Transverse colon (tissue), 4 donors: ENCODE measurements around the gene ERVMER34-1. TPM values are rescaled to one million over a fixed set of nuclear protein-coding genes. Genes with fewer than 3 reads are reported as not detected.
A peak's percentile ranks its signal among the peaks of the same experiment; 100 is the strongest.

Experiments
- DNase-seq: peaks from one replicate; pipeline ENCODE4 v3.0.0-alpha.2; 2019
- H3K27ac ChIP-seq, 4 donors: fragments of 200-600 bp; sonication (generic); 2 replicates each; pipeline ENCODE4 v1.5.1; 2016 to 2018; ENCODE audit warnings: inconsistent platforms in 4 of 4
- H3K27me3 ChIP-seq: fragments of 200-600 bp; sonication (generic); 2 replicates; pipeline ENCODE4 v1.5.1; 2017; ENCODE audit warnings: inconsistent platforms
- H3K36me3 ChIP-seq, 4 donors: fragments of 200-600 bp; sonication (generic); 2 replicates each; pipeline ENCODE4 v1.5.1; 2017 to 2019; ENCODE audit warnings: inconsistent platforms in 4 of 4
- H3K4me1 ChIP-seq, 4 donors: fragments of 200-600 bp; sonication (generic); 2 replicates each; pipeline ENCODE4 v1.5.1; 2017 to 2020; ENCODE audit warnings: inconsistent platforms in 4 of 4
- H3K4me3 ChIP-seq, 4 donors: fragments of 200-600 bp; sonication (generic); 1 replicate in 1 of 4; 2 replicates in 3 of 4; pipeline versions ENCODE4 v1.5.1 to v1.6.1; 2017 to 2019; ENCODE audit warnings: inconsistent platforms in 4 of 4
- H3K9me3 ChIP-seq, 2 donors: fragments of 200-600 bp; sonication (generic); 2 replicates each; pipeline ENCODE4 v1.5.1; 2017 to 2019; ENCODE audit warnings: inconsistent platforms in 2 of 2
- CTCF ChIP-seq, 5 experiments: fragments of 200-600 bp in 3 of 5; fragments of 450-650 bp in 2 of 5; sonication (generic) in 3 of 5; IDR thresholded peaks; 1 replicate in 2 of 5; 2 replicates in 3 of 5; pipeline ENCODE4 v1.5.1; 2016 to 2017; ENCODE audit warnings: antibody characterized with exemption in 5 of 5, inconsistent platforms in 3 of 5, mild to moderate bottlenecking in 2 of 5, moderate library complexity in 1 of 5
- EP300 ChIP-seq: sonication (generic); formaldehyde crosslinking; IDR thresholded peaks from one replicate; pipeline ENCODE4 v1.6.1; 2017; ENCODE audit warnings: antibody characterized with exemption, low read depth
- POLR2A ChIP-seq: fragments of 450-650 bp; IDR thresholded peaks from one replicate; pipeline ENCODE4 v1.6.1; 2016; ENCODE audit warnings: antibody characterized with exemption, mild to moderate bottlenecking, moderate library complexity
- POLR2AphosphoS5 ChIP-seq, 3 donors: sonication (generic); formaldehyde crosslinking; IDR thresholded peaks; one replicate each; pipeline ENCODE4 v1.6.1; 2016; ENCODE audit warnings: antibody characterized with exemption in 3 of 3
- WGBS, 2 donors: methylation state at CpG; one replicate each; pipeline ENCODE4 v1.1.5; 2018; ENCODE audit warnings: low coverage in 1 of 2; 5-methylcytosine and 5-hydroxymethylcytosine counted together
- in situ Hi-C, 4 donors: fragments of 200-750 bp; cut with MboI; loops; one replicate each; pipeline versions ENCODE4 v1.15.0 to v1.15.1; 2017; ENCODE audit warnings: low sequenced_read_pairs in 3 of 4, low pct_ligation_motif_present in 1 of 4, low pct_unique_long_range_greater_than_20kb in 1 of 4
- intact Hi-C: fragments of 100-400 bp; cut with DNase I; formaldehyde crosslinking; loops from one replicate; pipeline ENCODE4 v1.15.1; 2023; ENCODE audit warnings: low total_unique reads
- total RNA-seq, 4 donors: library from RNA; depleted of rRNA; stranded (reverse); fragments of >200 nt; gene quantifications; one replicate each; pipeline ENCODE4 v1.1.0, GENCODE V29; 2016

The ERVMER34-1 gene
- total RNA-seq, 4 donors from 2014 or later: 0.20 to 0.32 (median 0.27) TPM; not detected in 1

GRCh38 chr4:52715914-52716313 is 35.3 kb downstream of the ERVMER34-1 start:
- no peaks in the 10 kb centered on the region for H3K9me3 ChIP-seq
- H3K27me3 ChIP-seq: no peaks in the 10 kb centered on the region

GRCh38 chr4:52715255-52715897 is 35.8 kb downstream of the ERVMER34-1 start:
- H3K4me3 ChIP-seq: no peak overlapping the region
- DNase-seq: no peak
- TF ChIP-seq CTCF (IDR thresholded peaks at IDR 0.05) (no peak), EP300 (no peak), POLR2AphosphoS5 (IDR thresholded peaks at IDR 0.05) (no peak), POLR2A (no peak)
- intact Hi-C loops (no loop called here), in situ Hi-C loops (loop anchor here in 1 of 4 donors (25.0 kb wide), 1 partner anchor 647 kb away; the partner anchor contains the start of gene SCFD2)
- 91 to 97% methylated on average over 7 of the region's 7 CpGs for WGBS, 2 donors
- H3K27me3 ChIP-seq: no peaks in the 10 kb centered on the region
- H3K9me3 ChIP-seq: no peaks in the 10 kb centered on the region
- H3K27ac ChIP-seq: no peak overlapping the region
- peaks cover 0 to 17% (median 3%) of the 10 kb centered on the region in 4 donors for H3K36me3 ChIP-seq
- H3K4me1 ChIP-seq: peaks cover 16 to 31% (median 20%) of the 10 kb centered on the region in 4 donors

More at GRCh38 chr4:52715914-52716313, 35.3 kb downstream of the ERVMER34-1 start:
- H3K36me3 ChIP-seq: peaks cover 0 to 17% (median 3%) of the 10 kb centered on the region in 4 donors
- 81 to 88% methylated on average over 3 of the region's 3 CpGs for WGBS, 2 donors
- no peak overlapping the region for H3K4me3 ChIP-seq
- no peak for DNase-seq
- no peak for TF ChIP-seq POLR2A
- no peak for TF ChIP-seq EP300
- TF ChIP-seq POLR2AphosphoS5 (IDR thresholded peaks at IDR 0.05): no peak
- no peak for TF ChIP-seq CTCF (IDR thresholded peaks at IDR 0.05)
- H3K4me1 ChIP-seq: peaks cover 16 to 30% (median 20%) of the 10 kb centered on the region in 4 donors
- H3K27ac ChIP-seq: no peak overlapping the region
- in situ Hi-C loops: loop anchor here in 1 of 4 donors (25.0 kb wide), 1 partner anchor 646 kb away; the partner anchor contains the start of gene SCFD2
- intact Hi-C loops: no loop called here

- TF ChIP-seq POLR2A (no peak), CTCF (IDR thresholded peaks at IDR 0.05) (no peak), EP300 (no peak), POLR2AphosphoS5 (IDR thresholded peaks at IDR 0.05) (no peak)
- Histone ChIP-seq H3K27me3 (no peaks in the 10 kb centered on the region), H3K36me3 (peaks cover 0 to 13% (median 3%) of the 10 kb centered on the region in 4 donors), H3K9me3 (no peaks in the 10 kb centered on the region), H3K27ac (no peak overlapping the region), H3K4me1 (peaks cover 16 to 31% (median 20%) of the 10 kb centered on the region in 4 donors), H3K4me3 (no peak overlapping the region)
- in situ Hi-C loops: loop anchor here in 1 of 4 donors (25.0 kb wide), 1 partner anchor 648 kb away; the partner anchor contains the start of gene SCFD2
- DNase-seq: no peak
- intact Hi-C loops: no loop called here
- 46 to 59% methylated on average over 2 to 4 of the region's 4 CpGs for WGBS, 2 donors
These were observed 36.5 kb downstream of the ERVMER34-1 start for GRCh38 chr4:52714597-52715254.

GRCh38 chr4:52713456-52713937 is 37.7 kb downstream of the ERVMER34-1 start:
- WGBS, 2 donors: 34 to 53% methylated on average over 7 to 12 of the region's 12 CpGs
- H3K36me3 ChIP-seq: peaks cover 0 to 10% (median 3%) of the 10 kb centered on the region in 4 donors
- no peak for DNase-seq
- peaks cover 16 to 31% (median 20%) of the 10 kb centered on the region in 4 donors for H3K4me1 ChIP-seq
- peak overlapping the region in 3 of 4 donors; percentile 95 to 97 (median 96) for H3K27ac ChIP-seq
- no peaks in the 10 kb centered on the region for H3K27me3 ChIP-seq
- H3K4me3 ChIP-seq: peak overlapping the region in 3 of 4 donors; percentile 65 to 90 (median 82)
- in situ Hi-C loops: loop anchor here in 1 of 4 donors (25.0 kb wide), 1 partner anchor 649 kb away; the partner anchor contains the start of gene SCFD2
- intact Hi-C loops: no loop called here
- H3K9me3 ChIP-seq: no peaks in the 10 kb centered on the region
- TF ChIP-seq EP300 (no peak), POLR2AphosphoS5 (IDR thresholded peaks at IDR 0.05) (no peak), POLR2A (no peak), CTCF (IDR thresholded peaks at IDR 0.05) (no peak)
